T-helper 2 cell (primary cell): Measurements from ENCODE around the gene ENDOV.

Experiments
- DNase-seq, 5 experiments: peaks; one replicate each; pipeline versions ENCODE4 v3.0.0 to v3.0.0-alpha.2; 2012 to 2022

ENDOV gene

DNA sequence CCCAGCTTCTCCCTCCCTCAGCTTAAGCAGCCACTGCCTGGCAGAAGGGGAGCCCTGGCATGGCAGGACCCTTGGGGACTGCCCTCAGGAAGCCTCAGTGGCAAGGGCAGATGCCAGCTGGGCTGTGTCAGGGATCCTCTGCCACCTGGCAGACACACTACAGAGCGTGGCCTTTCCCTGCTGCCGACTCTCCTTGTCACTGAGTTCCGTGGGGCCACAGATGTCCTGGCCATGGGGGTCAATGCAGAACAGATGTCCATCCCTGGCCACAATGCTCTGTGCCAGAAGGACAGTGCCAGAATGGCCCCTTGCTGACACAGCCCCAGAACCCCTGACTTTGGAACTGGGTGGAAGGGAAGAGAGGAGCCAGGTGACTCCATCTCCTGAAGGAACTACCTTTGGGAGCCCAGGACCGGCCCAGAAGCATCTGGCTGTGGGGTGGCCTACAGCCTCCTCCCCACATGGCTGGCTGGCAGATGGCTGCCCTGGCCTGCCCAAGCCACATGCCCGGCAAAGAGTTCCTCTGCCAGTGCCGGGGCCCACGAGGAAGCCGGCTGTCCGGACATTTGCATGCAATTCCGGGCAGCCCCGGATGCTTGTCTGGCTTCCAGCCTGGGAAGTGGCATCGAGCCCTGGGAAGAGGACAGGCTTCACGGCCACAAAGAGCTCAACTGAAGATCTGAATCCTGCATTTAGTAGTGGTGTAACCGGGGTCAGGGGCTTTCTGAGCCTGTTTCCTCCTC lies 37.4 kb downstream of the ENDOV start:
- no peak for DNase-seq

- DNase-seq = no peak
These were observed 38.4 kb downstream of the ENDOV start for GRCh38 chr17:80453126-80453997.

DNA sequence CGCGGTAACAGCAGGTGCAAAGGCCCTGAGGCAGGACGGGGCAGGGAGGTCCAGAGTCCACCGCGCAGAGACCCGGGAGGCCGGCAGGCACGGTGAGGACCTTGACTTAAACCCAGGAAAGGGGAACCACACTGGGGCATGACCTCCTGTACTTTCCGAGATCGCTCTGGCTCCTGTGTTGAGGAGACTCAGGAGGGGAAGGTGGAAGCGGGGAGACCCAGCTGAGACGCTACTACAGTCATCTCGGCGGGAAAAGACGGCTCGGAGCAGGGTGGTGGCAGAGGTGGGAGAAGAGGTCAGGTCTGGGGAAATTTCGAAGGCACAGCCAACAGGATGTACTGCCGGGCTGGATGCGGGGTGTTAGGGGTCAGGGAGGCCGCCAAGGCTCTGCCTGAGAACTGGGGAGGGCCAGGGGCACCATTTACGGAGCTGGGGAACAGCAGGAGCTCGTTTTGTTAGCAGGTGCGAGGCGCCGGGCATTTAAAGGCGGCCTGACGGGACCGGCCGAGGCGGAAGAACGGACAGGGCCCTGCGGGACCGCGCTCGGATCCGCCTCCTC lies 39.1 kb downstream of the ENDOV start:
- no peak for DNase-seq

DNA sequence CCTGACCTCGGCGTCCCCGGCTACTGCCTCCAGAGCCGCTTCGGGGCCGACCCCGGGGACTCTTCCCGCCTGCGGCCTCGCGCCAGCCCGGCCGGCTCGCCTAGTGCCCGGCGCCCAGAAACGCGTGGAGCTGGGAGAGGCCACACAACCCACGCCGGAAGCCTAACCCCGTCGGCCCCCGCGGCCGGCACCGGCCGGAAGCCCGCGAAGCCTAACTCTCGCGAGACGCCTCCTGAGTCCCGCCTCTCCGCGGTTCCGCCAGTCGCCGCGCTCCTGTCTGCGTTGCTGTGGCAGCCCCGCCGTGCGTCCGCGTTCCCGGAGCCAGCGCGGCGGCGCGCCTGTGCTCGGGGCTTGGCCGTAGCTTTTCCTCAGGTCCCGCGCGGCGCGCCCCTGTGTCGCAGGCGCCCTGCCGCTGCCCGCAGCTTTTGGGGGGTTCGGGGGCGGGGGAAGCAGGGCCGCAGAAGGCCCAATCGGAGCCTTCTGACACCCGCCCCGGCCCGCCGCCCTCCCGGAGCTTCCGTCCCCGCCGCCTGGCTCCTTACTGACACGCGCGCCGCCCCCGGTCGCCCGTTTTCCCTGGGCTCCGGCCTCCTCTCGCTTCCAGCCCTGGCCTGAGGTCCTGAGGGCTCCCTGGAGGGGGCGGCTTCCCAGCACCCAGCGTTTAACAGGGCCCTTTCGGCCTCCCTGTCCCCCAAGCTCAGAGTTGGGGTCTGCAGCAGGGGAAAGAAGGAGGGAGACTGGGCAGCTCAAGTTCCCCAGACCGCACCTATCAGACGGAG lies 39.8 kb downstream of the ENDOV start:
- peak; percentile 89 to 98 (median 93) for DNase-seq

- peak in 2 of 5 experiments; percentile 26 for DNase-seq
These were observed 40.4 kb downstream of the ENDOV start for GRCh38 chr17:80455336-80455710.

DNA sequence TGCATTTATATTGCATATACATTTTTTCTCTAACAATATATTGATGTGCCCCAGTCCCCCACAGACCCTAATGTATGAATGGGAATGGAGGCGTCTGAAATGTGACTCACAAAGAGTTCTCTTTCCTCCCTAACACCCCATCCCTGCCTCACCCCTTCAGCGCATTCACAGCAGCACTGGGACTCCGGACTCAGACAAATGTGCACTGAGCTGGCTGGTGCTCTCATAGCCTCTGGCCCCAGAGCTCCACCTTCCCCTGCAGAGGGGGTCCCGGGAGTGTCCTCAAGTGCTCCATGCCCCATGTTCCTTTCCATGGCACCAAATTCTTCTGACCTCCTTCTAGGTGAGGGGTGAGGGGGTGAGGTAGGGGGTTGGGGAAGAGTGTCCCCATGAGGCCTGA lies 40.8 kb downstream of the ENDOV start:
- DNase-seq = no peak

- DNase-seq = no peak
These were observed 41.7 kb downstream of the ENDOV start for GRCh38 chr17:80456465-80457235.

- DNase-seq = peak in 1 of 5 experiments; percentile 23
These were observed 42.4 kb downstream of the ENDOV start for GRCh38 chr17:80457236-80457856.

GRCh38 chr17:80458016-80458415 lies 43.0 kb downstream of the ENDOV start:
- no peak for DNase-seq

GRCh38 chr17:80459234-80459633 lies 44.3 kb downstream of the ENDOV start:
- no peak for DNase-seq

GRCh38 chr17:80460429-80460834 lies 45.5 kb downstream of the ENDOV start:
- DNase-seq = no peak

DNA sequence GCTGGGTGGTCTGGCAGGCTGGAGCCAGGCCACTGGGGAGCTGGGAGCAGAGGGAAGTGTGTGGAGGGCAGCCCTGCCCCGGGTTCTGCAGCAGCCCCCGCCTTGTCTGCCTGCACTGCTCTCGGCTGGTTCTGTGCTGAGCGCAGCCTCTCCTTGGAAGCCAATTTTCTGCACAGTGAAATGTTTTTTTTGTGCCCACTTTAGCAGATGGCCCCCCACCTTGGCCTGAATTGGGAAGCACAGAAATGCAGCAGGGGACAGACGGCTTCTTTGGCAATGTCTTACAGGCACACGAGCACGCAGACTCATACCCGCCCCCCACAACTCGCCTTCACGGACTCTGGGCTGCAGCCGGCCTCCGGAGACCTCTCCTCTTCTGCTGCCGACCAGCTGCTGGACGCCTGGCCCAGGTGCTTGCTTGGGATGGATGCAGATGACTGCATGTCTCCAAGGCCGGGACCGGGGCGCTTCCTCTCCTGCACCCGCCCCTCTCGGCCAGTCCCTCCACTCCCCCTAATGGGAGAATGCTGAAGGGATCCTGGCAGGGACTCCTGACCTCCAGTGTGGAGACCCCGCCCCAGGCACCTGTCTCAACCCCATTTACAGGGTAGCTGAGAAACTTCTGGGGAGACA lies 46.7 kb downstream of the ENDOV start:
- no peak for DNase-seq

DNA sequence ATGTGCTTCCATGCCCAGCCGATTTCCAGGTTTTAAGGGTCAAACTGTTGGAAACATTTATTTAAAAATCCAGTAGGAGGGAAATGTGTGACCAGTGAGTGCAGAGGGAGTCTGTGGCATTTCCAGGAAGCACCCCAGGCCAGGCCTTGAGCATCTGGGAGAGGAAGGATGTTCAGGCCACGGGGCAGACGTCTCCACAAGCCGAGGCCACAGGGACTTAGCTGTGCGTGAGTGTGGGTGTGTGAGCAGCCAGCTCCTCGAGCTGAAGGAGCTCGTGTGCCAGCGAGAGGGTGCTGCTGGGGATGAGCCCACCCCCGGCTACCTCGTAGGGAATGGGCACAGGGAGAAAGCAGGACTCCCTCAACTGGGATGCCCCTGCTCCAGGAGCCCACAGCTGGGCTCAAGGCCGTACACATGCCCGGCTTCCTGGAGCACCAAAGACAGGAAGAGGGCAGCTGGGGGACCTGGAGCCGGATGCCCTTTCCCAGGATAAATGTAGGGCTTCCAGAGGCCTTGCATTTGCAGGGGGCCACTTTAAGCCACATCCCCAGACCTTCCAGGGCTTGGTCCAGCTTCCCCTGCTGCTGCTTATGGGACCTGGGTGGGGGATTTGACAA lies 48.9 kb downstream of the ENDOV start:
- no peak for DNase-seq

DNA sequence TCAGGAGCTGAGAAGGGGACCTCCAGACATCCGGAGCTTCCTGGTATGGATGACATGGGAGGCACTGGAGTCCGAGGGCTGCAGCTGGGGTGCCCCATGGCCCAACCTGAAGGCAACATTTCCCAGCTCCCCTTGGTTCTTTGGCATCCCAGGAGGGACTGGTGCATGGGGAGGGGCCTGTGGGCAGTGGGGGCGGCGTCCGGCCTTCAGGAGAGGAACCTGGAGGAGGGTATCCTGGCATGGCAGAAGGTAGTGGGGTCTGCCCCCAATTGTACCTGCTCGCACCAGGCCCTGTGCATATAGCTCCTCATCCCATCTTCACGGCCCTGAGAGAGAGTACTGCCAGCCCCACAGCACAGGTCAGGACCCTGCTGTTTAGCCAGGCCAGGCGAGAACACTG lies 49.5 kb downstream of the ENDOV start:
- no peak for DNase-seq

DNA sequence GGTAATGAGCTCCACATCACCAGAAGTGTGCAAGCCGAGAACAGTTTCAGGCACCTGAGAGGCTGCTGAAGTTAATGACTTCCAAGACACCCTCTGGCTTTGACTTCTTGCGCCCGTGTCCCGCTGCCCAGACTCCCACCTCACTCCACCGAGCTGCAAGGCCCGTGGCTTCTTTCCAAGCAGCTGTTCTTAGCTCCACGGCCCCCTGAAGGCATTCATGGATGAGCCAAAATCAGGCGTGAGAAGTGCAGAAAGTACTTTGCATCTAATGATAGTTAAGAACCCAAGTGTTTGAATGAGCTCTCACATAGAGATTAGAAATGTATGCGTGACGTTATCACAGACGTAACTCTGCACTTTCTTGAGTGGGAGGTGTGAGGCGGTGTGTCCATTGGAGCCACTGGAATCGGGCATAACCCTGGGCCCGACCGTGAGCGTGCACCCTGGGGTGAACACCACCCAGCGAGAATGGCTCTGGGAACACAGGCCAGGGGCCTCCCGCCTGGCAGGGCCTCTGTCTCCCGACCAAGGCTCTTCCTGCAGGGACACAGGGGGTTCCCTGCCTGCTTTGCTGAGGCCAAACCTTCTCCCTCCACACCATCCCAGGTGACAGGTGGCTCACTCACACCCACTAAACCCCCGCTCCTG lies 50.5 kb downstream of the ENDOV start:
- DNase-seq = no peak

DNA sequence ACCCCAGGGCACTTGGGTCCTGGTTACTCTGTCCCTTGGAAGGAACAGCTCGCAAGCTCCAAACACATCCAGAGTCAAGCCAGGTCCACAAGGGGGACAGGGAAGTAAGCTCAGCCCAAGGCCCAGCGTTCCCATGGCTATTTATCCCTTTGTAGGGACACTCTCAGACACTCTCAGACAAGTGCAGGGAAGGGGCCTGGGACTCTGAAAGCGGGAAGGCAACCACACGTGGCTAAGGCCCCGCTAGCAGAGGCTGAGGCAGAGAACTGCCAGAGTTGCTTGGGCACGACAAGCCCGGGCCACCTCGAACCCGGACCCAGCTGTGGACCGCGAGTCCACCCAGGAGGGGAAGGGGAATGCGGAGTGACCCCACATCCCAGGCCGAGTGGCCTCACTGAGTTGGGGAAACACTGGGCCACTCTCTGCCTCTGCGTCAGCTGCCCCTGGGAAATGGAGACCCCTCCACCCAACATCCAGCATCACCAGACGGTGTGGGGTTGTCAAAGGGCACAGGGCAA lies 51.3 kb downstream of the ENDOV start:
- DNase-seq = no peak

- DNase-seq = no peak
These were observed 53.3 kb downstream of the ENDOV start for GRCh38 chr17:80468242-80468641.

DNA sequence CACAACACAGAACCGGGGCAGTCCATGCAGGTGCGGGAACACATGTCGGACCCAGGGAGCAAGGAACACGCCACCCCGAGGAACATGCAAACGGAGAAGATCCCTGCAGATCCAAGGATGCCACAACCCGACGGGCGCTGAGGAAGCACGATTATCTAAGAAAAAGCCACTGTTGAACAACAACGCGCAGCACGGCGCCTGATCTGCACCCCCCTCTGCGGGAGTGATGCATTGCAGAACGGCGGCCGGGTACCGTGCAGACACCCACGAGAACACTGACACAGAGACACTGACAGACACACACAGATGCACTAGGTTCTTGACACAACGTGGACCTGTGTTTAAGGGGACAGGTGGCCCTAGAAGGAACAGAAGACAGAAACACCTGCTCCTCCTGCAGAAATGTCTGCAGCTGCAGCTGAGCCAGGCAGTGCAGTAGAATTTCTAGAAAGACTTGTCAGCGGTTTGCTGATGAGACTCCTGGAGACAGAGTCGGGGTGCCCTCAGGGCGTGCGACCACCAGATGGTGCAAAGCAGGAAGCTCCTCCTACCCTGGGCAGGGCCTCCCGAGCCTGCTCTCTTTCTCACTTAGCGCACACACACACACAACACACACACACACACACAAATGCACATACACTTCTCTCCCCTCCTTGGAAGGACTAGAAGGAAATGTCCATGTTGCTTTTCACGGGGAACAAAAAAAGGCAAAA lies 54.0 kb downstream of the ENDOV start:
- DNase-seq = no peak

DNA sequence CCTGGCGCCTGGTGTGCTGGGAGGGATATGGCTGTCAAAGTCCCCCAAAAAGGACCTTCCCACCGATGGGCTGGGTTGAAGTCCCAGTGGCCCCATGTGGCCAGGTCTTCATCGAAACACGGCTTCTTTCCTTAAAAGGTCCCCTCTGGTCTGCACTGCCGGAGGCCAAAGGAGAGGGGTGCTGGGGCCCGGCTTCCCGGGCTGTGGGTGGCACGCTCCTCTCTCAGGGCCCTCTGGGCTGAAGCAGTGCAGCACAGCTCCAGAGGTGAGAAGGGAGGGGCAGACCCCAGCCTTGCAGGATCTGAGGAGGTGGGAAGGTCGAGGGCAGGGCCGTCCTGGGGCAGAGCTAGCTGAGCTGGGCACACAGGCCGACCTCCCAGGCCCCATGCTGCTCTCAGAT lies 54.7 kb downstream of the ENDOV start:
- no peak for DNase-seq
